K562 (cell line): ENCODE measurements around the gene TRMT44. TPM values are rescaled to one million over a fixed set of nuclear protein-coding genes. Genes with fewer than 3 reads are reported as not detected.
A peak's percentile ranks its signal among the peaks of the same experiment; 100 is the strongest.

ENCODE experiments used
- CREB1 ChIP-seq, 2 experiments: sonication (generic) in 1 of 2; formaldehyde crosslinking in 1 of 2; IDR thresholded peaks; 2 replicates each; pipeline versions ENCODE4 v1.6.1 to v1.8.0; 2012 to 2022; ENCODE audit warnings: inconsistent platforms in 1 of 2, mild to moderate bottlenecking in 1 of 2, missing genetic modification reagents in 1 of 2, moderate library complexity in 1 of 2
- CREM ChIP-seq: IDR thresholded peaks from 2 replicates; pipeline ENCODE4 v1.6.1; 2014; ENCODE audit warnings: antibody characterized with exemption, low read depth
- E4F1 ChIP-seq: fragments of 250-450 bp; sonication (Bioruptor Pico); IDR thresholded peaks from 2 replicates; pipeline ENCODE4 v1.5.0; 2021; ENCODE audit warnings: mild to moderate bottlenecking, borderline replicate concordance
- ETS1 ChIP-seq: conservative IDR thresholded peaks from 2 replicates; pipeline ENCODE4 v1.6.1; 2011; ENCODE audit warnings: low read depth, mild to moderate bottlenecking, low read length; ENCODE audit not compliant: control insufficient read depth
- GABPA ChIP-seq: fragments of 200-800 bp; sonication (Bioruptor generic); conservative IDR thresholded peaks from 2 replicates; pipeline ENCODE4 v1.6.1; 2016; ENCODE audit warnings: low read depth, missing genetic modification characterization, missing compliant biosample characterization
- HMG20A ChIP-seq: fragments of 450-650 bp; formaldehyde crosslinking; conservative IDR thresholded peaks from 2 replicates; pipeline ENCODE4 v1.4.0; 2020; ENCODE audit warnings: mild to moderate bottlenecking, mixed read lengths
- HNRNPLL ChIP-seq: fragments of 200-400 bp; formaldehyde crosslinking; IDR thresholded peaks from 2 replicates; pipeline ENCODE4 v1.6.1; 2017; ENCODE audit warnings: low read length, low read depth, mild to moderate bottlenecking; ENCODE audit not compliant: poor library complexity, severe bottlenecking
- LEF1 ChIP-seq: fragments of 450-650 bp; IDR thresholded peaks from 2 replicates; pipeline ENCODE4 v1.6.1; 2016; ENCODE audit warnings: mild to moderate bottlenecking
- MYC ChIP-seq, 2 experiments: fragments of 250-450 bp in 1 of 2; sonication (Bioruptor Pico) in 1 of 2; IDR thresholded peaks; 2 replicates each; pipeline versions ENCODE4 v1.5.1 to v1.6.1; 2012 to 2021; ENCODE audit warnings: low read depth in 2 of 2, borderline replicate concordance in 1 of 2, improper control_type of control experiment in 1 of 2, low read length in 1 of 2, mild to moderate bottlenecking in 1 of 2, moderate library complexity in 1 of 2
- PHB ChIP-seq: fragments of 250-450 bp; sonication (Bioruptor Pico); IDR thresholded peaks from 2 replicates; pipeline ENCODE4 v1.5.0; 2021
- PTBP1 ChIP-seq: fragments of 200-400 bp; formaldehyde crosslinking; IDR thresholded peaks from 2 replicates; pipeline ENCODE4 v1.6.1; 2017; ENCODE audit warnings: low read depth, low read length
- RAD21 ChIP-seq, 2 experiments: fragments of 250-450 bp in 1 of 2; fragments of 450-650 bp in 1 of 2; sonication (Bioruptor Pico) in 1 of 2; formaldehyde crosslinking in 1 of 2; IDR thresholded peaks in 1 of 2; conservative IDR thresholded peaks in 1 of 2; 2 replicates each; pipeline versions ENCODE4 v1.4.0 to v1.8.0; 2020 to 2022; ENCODE audit warnings: mild to moderate bottlenecking in 2 of 2, moderate library complexity in 1 of 2
- RHOXF2B ChIP-seq: fragments of 250-450 bp; sonication (Bioruptor Pico); conservative IDR thresholded peaks from 2 replicates; pipeline ENCODE4 v1.5.1; 2021
- SMAD4 ChIP-seq: fragments of 250-450 bp; sonication (Bioruptor Pico); conservative IDR thresholded peaks from 2 replicates; pipeline ENCODE4 v1.8.0; 2021; ENCODE audit warnings: inconsistent platforms, mild to moderate bottlenecking, moderate library complexity
- STAT5A ChIP-seq: IDR thresholded peaks from 2 replicates; pipeline ENCODE4 v1.6.1; 2012; ENCODE audit warnings: low read length, inconsistent platforms, borderline replicate concordance
- TOE1 ChIP-seq, 2 experiments: fragments of 450-650 bp in 1 of 2; sonication (generic) in 1 of 2; formaldehyde crosslinking in 1 of 2; IDR thresholded peaks; 2 replicates each; pipeline versions ENCODE4 v1.7.1 to v1.8.0; 2016 to 2022; ENCODE audit warnings: borderline replicate concordance in 2 of 2, mild to moderate bottlenecking in 2 of 2, antibody characterized with exemption in 1 of 2, inconsistent platforms in 1 of 2, low read depth in 1 of 2, missing genetic modification reagents in 1 of 2, moderate library complexity in 1 of 2
- ZC3H4 ChIP-seq: sonication (generic); formaldehyde crosslinking; IDR thresholded peaks from 2 replicates; pipeline ENCODE4 v1.9.0; 2021; ENCODE audit warnings: missing genetic modification reagents, borderline replicate concordance
- ZEB2 ChIP-seq: fragments of 450-650 bp; IDR thresholded peaks from 2 replicates; pipeline ENCODE4 v1.6.1; 2016
- ZNF175 ChIP-seq: fragments of 200-800 bp; sonication (Bioruptor generic); IDR thresholded peaks from 2 replicates; pipeline ENCODE4 v1.6.1; 2016; ENCODE audit warnings: low read depth, mild to moderate bottlenecking, missing genetic modification characterization, missing compliant biosample characterization
- ZNF24 ChIP-seq: fragments of 450-650 bp; IDR thresholded peaks from 2 replicates; pipeline ENCODE4 v1.6.1; 2016
- ZNF41 ChIP-seq: fragments of 250-450 bp; sonication (Bioruptor Pico); conservative IDR thresholded peaks from 2 replicates; pipeline ENCODE4 v1.4.0; 2020; ENCODE audit warnings: mild to moderate bottlenecking
- ZNF584 ChIP-seq: fragments of 200-800 bp; sonication (Bioruptor generic); IDR thresholded peaks from 2 replicates; pipeline ENCODE4 v1.6.1; 2016; ENCODE audit warnings: low read depth, mild to moderate bottlenecking, missing genetic modification characterization, missing compliant biosample characterization
- polyA plus RNA-seq, 8 experiments: library from polyadenylated mRNA; depleted of rRNA in 4 of 8; stranded (reverse) in 5 of 8; unstranded in 3 of 8; fragments of >200 nt; fragmentation: Nextera tagmentation in 2 of 8; fragmentation: Illumina TruSeq in 1 of 8; extraction: Ambion mirVana in 2 of 8; extraction: Trizol in 1 of 8; gene quantifications; 2 replicates each; pipeline versions ENCODE4 v1.2.1 to v1.2.3, GENCODE V29; 2011 to 2014; ENCODE audit warnings: inconsistent platforms in 1 of 8, missing spikeins in 1 of 8
- total RNA-seq, 7 experiments: library from RNA; depleted of rRNA in 6 of 7; stranded (reverse); fragments of >200 nt in 6 of 7; fragmentation: Illumina TruSeq in 2 of 7; extraction: Trizol in 2 of 7; gene quantifications; 2 replicates each; pipeline versions ENCODE4 v1.2.1 to v1.2.3, GENCODE V29; 2011 to 2021; ENCODE audit warnings: low replicate concordance in 1 of 7

TRMT44 gene
- total and polyA plus RNA-seq, 9 of the 15 experiments (the other 6 are each of a cell fraction or from before 2014, with no cell fraction given): 1.2 to 18.6 (median 10.0) TPM

- peak in 1 of 2 experiments; percentile 31; a peak in 2 of 4 replicates for TF ChIP-seq RAD21 (CRISPR knock-in tag; conservative IDR thresholded peaks at IDR 0.05 in 1 of 2, IDR thresholded peaks at IDR 0.05 in 1 of 2)
- TF ChIP-seq ZNF41: peak; percentile 70
- 0 out of 2 replicates have a peak, but pooled peaks have one; percentile 10 for TF ChIP-seq E4F1 (CRISPR knock-in tag)
- TF ChIP-seq CREB1 (IDR thresholded peaks at IDR 0.05): peak; percentile 35; the same call in 1 of the 2 replicates
- peak; percentile 76 for TF ChIP-seq CREB1 (CRISPR knock-in tag; IDR thresholded peaks at IDR 0.05)
- 0 out of 2 replicates have a peak, but pooled peaks have one; percentile 25 for TF ChIP-seq GABPA (tag)
- TF ChIP-seq ETS1: no peak
- TF ChIP-seq RHOXF2B (CRISPR knock-in tag): 0 out of 2 replicates have a peak, but pooled peaks have one; percentile 33
- TF ChIP-seq ZNF24: peak; percentile 62; the same call in 1 of the 2 replicates
- TF ChIP-seq PTBP1: no peak
- peak; percentile 97 for TF ChIP-seq ZNF175
- no peak for TF ChIP-seq ZC3H4 (CRISPR knock-in tag)
- TF ChIP-seq HNRNPLL: no peak
- peak; percentile 92 for TF ChIP-seq MYC (IDR thresholded peaks at IDR 0.05; ENCODE audit: low read depth, low read length)
- TF ChIP-seq MYC (CRISPR knock-in tag; IDR thresholded peaks at IDR 0.05; ENCODE audit: borderline replicate concordance, low read depth): peak; percentile 12; the same call in 1 of the 2 replicates
- TF ChIP-seq ZNF584 (CRISPR knock-in tag): peak; percentile 84; the same call in 1 of the 2 replicates
- peak; percentile 61 for TF ChIP-seq STAT5A
- peak; percentile 63 for TF ChIP-seq CREM
- peak; percentile 72; the same call in 1 of the 2 replicates for TF ChIP-seq LEF1
- TF ChIP-seq HMG20A (CRISPR knock-in tag): no peak
- peak; percentile 80; the same call in 1 of the 2 replicates for TF ChIP-seq TOE1 (IDR thresholded peaks at IDR 0.05; ENCODE audit: borderline replicate concordance)
- TF ChIP-seq TOE1 (CRISPR knock-in tag; IDR thresholded peaks at IDR 0.05; ENCODE audit: borderline replicate concordance, low read depth): no peak
- peak; percentile 86 for TF ChIP-seq ZEB2
- TF ChIP-seq SMAD4: peak; percentile 95
- TF ChIP-seq PHB (CRISPR knock-in tag): no peak
Observed at GRCh38 chr4:8478801-8479744, 38.5 kb downstream of the TRMT44 start (continued).
